ENCODE measurements around the gene HSPA12B.

HSPA12B gene

DNA sequence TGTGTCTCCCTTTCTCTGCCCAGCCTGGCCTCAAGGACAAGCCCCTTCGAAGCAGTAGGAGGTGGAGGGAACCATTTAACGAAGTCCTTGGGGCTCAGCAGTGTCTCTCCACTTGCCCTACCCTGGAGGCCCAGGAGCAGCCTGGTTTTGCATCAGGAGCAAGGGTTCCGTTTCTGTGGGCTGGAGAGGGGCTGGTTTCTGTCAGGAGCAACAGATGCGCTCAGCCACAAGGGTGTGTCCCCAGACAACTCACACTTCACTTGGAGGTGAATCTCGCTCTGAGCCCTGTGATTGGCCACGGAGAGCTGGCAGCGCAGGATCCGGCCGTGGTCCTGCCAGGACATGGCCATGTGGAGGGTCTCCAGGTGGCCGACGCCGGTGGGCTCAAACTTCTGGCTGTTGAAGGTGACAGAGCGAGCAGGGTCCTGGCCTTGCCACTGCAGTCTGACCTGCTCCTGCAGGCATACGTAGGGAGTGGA, 27.0 kb upstream of the HSPA12B start:
- DNase-seq, result no peak

- no peak for DNase-seq
Measured at GRCh38 chr20:3705970-3706739, 26.3 kb upstream of the HSPA12B start.

DNA sequence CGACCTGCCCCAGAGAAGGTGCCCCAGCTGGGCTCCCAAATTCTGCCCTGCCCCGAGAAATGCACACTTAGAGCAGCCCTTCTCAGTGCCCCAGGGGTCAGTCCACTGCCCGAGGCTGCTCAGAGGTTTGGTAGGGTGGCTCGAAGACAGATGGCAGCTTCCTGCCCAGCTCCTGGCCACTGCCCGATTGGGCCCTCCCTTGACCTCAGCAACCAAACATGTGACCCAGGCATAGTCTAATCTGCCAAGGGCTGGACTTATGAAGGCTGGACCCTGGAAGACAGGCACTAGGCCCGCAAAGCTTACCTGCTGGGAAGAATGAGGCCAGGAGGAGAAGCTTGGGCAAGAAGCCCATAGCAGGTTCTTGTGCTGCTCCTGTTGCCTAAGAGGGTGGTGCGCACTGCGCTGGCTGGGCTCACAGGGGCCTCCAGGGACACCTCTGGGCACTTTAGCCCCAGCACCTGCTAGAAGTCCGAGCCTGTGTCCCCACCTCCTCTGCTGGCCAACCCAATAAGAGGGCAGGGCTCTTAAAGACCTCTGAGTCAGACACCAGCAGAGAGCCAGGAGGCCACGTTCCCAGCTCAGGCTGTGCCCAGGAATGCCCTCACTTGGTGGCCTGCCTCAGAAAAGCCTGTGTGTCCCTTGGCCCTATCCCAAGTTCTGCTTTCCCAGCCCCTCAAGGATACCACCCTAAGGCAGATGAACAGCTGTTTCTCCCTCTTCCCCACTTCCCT, 25.5 kb upstream of the HSPA12B start:
- no peak for DNase-seq

- no peak for DNase-seq
Measured at GRCh38 chr20:3707508-3707899, 25.0 kb upstream of the HSPA12B start.

GRCh38 chr20:3710011-3710466, 22.4 kb upstream of the HSPA12B start:
- DNase-seq, result no peak

DNA sequence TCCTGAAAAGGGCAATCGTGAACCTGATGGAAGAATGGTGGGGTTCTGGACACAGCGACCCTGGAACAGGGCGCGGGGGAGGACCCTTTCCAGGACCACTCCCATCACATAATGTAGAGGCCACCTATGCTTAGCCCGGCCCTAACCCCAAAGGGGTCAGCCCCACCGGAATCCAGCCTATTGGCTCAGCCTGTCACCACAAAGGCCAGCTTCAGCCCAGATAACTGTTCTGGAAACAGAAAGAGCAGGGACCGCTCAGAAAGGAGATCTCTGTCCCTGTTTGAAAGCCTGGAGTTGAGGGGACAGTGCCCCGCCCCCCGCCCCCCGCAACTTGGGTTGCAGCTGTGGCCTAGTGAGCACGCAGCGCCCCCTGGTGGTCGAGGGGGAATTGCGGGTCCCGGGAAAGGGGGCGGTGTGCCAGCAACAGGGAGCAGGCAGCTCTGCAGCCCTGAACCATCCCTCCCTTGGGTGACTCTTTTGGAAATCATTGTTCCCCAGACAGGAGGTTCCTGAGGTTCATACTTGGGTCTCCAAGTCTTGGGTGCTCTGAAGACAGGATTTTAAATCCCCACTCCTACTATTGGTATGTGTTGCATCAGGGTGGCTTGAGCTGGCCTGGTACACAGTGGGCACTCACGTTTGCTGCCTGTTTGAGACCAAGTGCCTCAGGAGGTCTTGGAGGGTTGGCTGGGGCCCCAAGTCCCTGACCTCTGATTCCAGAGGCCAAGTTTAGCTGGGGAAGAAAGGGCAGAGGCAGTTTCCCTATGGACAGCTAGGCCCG, 21.6 kb upstream of the HSPA12B start:
- DNase-seq, result peak; percentile 18

DNA sequence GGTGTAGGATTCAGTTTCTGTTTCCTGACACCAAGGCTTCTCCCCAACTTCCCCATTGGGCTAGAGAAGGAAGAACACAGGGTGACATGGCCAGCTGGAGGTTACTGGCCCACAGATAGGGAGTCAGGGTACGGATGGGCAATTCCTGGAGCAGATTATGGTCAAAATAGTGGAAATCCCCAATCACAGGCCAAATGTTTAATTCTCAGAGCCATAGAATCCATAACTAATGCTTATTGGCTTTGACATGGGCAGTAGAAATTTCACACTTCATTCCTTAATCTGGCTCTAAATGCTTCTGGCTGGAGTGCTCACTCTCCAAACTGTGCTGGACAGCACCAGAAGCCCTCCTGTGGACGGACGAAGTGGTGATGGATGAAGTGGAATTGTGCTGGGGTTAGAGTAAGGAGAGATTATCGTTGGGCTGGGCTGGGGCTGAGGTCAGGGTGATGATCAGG, 21.0 kb upstream of the HSPA12B start:
- no peak for DNase-seq

DNA sequence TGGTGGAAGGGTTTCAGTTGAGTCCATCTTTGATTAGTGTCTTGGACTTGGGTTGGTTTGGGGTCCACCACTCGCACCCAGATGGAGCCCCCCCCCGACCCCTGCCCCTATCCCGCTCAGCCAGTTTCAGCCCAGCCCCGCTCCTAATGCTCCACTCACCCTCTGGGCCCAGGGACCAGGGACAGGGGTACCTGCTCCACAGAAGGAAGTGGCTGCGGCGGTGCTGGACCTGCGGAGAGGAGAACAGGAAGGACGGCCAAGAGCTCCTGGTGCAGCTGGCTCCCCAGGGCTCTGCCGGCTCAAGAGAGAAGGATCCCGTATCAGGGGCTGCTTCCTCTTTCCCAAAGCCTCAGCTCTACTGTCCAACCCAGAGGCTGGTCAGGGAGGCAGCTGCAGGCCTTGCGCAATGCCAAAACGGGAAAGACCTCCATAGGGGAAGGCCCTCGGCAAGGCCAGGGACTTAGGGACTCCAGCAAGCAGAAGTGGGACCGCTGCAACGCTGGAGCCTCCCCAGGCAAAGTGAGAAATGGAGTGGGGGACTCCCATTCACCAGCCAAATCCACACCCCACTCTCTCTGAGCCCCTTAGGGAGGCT, 20.1 kb upstream of the HSPA12B start, which contains the start of gene SIGLEC1:
SIGLEC1 (minus strand) TSS at position 322 of the 595 bp plus-strand sequence. CDS start 5,472 bp downstream, outside the sequence.
- DNase-seq, result no peak

- DNase-seq, result no peak
Measured at GRCh38 chr20:3714092-3714491, 18.4 kb upstream of the HSPA12B start.

DNA sequence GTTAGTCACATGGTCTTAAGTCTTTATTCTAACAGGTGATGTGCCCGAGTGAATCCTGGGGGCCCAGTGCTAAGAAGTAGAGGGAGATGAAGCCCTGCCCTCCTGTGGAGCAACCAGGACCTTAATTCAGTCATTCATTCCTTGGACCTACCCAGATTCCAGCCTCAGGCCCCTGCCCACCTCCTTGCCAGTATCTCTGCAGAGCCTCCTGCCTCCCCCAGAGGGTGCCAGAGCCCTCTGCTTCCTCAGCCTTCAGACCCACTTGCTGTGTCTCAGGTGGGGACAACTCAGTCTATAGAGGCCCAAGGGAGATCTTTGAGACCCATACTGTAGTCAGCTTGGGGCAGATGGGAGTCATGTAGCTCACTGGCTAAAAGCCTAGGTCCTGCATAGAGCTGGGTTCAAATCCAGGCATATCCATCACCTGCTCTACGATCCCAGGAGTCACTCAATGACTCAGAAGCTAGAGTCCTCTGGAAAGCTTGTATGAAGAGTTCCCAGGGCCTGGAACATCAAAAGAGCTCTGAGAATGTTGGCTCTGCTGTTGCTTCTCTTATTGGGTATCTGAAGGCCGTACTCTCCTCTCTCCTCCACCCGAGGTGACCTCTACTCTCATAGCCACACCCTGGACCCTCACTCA, 16.2 kb upstream of the HSPA12B start:
- peak; percentile 28 for DNase-seq

DNA sequence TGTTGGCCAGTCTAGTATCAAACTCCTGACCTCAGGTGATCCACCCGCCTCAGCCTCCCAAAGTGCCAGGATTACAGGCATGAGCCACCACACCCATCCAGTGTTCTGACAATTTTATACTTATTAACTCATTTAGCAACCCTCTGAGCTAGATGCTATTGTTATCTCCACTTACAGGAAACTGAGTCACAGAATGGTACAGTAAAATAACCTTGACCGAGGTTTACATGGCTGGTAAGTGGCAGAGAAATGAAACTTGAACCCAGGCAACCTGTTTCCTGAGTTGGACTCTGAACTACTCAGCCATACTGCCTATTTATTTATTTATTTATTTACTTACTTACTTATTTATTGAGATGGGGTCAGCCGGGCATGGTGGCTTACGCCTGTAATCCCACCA, 13.4 kb upstream of the HSPA12B start:
- DNase-seq, result no peak

DNA sequence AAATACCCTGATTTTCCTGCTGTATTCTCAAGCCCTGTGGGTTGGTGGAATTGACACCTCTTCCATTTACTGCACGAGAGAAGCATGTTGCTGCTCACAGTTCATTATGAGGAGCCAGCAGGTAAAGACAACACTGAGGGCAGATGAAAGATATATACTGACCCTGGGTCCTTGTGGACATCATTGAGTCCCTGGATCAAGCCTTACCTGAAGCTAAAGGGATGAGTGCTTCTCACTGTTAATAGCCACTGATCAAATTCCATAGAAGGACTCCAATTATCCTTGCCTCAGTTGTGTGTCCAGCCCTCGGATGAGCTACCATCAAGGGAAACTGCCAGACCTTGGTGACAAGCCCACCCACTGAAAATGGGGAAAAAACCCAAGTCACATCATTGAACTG, 12.4 kb upstream of the HSPA12B start:
- DNase-seq, result no peak

DNA sequence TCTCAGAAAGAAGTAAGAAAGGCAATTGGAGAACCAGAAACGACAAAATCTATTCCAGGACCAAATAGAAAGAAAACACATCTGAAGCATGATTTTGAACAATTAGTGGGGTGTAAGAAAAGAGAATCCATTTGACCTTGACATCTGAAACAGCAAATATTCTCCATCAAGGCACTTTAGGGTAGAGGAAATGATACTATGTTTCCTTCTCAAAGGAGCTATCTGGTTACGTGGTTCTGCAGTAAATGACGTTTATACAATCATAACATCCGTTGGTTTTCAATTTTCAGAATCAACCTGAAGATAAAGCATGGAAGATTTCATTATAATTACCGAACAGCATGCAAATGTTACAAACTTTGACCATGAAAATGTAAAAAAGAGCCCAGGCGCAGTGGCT, 11.9 kb upstream of the HSPA12B start:
- no peak for DNase-seq

DNA sequence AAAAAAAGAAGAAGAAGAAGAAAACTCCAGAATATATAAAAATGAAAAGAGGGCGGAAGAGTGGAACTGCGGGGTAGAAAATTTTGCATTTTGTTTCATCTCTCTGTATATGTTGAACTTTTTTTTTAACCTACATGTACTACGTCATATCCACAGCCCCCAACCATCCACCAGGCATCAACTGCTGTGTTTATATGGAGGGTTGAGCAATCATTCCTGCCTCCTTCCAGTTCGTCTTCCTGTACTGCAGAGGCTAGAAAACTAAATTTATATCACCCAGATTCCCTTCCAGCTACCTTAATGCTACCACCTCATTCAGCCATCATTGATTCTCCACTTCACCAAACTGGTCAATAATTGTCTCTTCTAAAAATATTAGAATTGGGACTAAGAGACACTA, 10.6 kb upstream of the HSPA12B start:
- no peak for DNase-seq

DNA sequence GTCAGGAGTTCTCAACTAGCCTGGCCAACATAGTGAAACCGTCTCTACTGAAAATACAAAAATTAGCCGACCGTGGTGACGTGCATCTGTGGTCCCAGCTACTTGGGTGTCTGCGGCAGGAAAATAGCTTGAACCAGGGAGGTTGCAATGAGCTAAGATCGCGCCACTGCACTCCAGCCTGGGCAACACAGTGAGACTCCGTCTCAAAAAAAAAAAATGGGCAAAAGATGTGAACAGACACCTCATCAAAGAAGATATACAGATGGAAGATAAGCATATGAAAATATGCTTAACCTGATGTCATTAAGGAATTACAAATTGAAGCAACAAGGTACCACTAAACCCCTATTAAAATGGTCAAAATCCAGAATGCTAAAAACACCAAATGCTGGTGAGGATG, 9.2 kb upstream of the HSPA12B start:
- DNase-seq, result no peak

GRCh38 chr20:3724356-3724755, 8.1 kb upstream of the HSPA12B start:
- no peak for DNase-seq

- no peak for DNase-seq
Measured at GRCh38 chr20:3727401-3728021, 5.0 kb upstream of the HSPA12B start.

GRCh38 chr20:3728354-3728753, 4.1 kb upstream of the HSPA12B start:
- DNase-seq, result no peak

GRCh38 chr20:3728876-3729275, 3.6 kb upstream of the HSPA12B start:
- DNase-seq, result no peak

DNA sequence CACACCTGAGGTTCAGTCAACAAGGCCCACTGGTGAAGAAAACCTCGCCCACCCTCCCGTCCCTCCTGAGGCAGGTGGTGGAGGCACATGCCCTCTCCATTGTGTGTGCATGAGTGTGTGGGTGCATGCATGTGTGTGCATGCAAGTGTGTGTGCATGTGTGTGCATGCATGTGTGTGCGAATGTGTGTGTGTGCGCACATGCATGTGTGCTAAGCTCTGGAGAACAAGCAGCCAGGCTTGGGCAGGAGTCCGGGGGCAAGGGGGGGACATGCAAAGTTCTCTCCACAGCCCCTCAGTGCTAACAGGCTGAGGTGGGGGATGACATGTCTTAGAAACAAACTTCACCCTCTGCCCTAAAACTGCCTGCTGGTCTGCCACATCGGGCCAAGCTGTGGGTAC, 3.1 kb upstream of the HSPA12B start:
- no peak for DNase-seq

DNA sequence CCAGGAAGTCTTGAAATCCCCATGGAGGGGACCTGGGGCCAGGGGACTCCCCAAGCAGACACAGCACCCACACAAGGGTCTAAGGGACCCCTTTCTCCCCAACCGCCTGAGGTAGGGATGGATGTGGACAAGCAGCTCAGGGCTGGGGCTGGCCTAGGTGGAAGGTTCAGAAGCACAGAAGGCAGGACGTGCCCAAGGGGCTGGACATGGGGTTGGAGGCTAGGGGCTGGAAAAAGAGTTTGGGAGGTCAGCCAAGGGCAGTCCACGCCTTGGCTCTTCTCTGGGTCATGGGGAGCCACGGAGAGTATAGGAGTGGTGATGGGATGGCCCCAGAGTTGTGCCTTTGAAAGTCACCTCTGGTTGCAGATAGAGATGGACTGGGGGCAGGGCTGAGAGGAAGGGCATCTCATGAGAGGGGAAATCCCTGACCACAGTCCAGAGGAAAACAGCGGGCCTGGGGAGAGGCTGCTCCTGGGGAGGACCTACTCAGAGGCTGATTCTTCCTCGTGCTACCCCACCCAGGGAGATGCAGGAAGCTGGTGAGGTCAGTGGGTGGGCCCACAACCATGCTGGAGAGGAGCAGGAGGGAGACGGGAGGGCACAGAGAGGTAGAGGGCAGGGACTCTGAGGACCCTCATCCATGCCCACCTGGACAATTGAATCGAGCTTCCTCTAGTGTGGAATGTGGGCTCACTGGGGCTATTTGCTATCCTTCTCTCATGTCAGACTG, 2.5 kb upstream of the HSPA12B start:
- DNase-seq, result no peak
